ENCODE measurements around the gene JAML. TPM values are rescaled to one million over a fixed set of nuclear protein-coding genes. Genes with fewer than 3 reads are reported as not detected.
"Not testable (repeated sequence)": the region's sequence is repeated elsewhere in the genome, so short reads cannot be mapped to it uniquely, and the experiment has no call there.

JAML gene
- total RNA-seq, 4 donors from 2014 or later = 2.2 to 3.1 (median 2.6) TPM

DNA sequence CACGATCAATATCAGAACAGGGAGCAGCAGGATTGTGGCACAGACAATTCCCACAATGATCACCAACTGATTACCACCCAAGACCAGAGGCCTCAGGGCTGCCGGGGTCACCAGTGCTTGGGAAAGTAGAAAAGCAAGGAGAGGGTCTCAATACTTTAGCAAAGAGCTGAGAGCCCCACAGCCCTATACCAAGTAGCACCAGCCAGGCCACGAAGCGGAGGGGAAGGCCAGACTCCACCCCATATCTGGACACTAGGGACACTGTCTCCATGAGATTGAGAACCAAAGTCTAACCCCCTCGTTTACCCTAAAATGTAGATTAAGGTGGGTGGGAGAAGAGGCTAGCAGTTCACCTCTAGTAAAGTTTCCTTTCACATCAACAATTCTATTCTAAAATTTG lies 24.3 kb downstream of the JAML start:
- no peak for DNase-seq
- no peak for TF ChIP-seq POLR2A (IDR thresholded peaks at IDR 0.05)
- TF ChIP-seq CTCF (IDR thresholded peaks at IDR 0.05) = no peak
- H3K27ac ChIP-seq = no peak overlapping the region
- H3K27me3 ChIP-seq = no peaks in the 10 kb centered on the region
- H3K4me1 ChIP-seq = peaks cover 0 to 8% of the 10 kb centered on the region in 2 donors
- H3K36me3 ChIP-seq = no peaks in the 10 kb centered on the region
- 87 to 88% methylated on average over 5 of the region's 5 CpGs for WGBS, 2 donors
- no peak overlapping the region for H3K4me3 ChIP-seq (replicated peaks in 1 of 3)
- intact Hi-C loops (cut with DNase I) = loop anchor here (5.0 kb wide), 1 partner anchor 147 kb away; no protein-coding TSS in a partner anchor
- H3K9me3 ChIP-seq = no peaks in the 10 kb centered on the region

DNA sequence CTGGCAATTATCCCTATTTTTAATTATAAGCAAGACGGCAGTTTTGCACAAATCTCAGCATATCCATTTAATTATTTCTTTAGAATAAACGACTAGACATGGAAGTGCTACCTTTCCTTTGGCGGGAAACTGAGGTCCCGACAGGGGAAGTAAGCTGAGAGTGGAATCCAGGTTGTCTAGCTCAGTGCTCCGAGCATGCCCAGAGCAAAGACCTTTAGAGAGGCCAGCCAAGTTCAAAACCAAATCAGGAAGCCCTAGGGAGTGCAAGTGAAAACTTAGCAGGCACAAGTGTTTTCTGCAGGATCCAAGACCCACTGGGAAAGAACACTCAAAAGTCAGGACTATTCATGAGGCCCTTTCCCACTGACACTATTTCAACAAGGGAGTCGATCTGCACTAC lies 25.7 kb downstream of the JAML start:
- H3K27me3 ChIP-seq = no peaks in the 10 kb centered on the region
- WGBS, 2 donors = 51 to 63% methylated on average over 6 of the region's 6 CpGs
- H3K9me3 ChIP-seq = no peaks in the 10 kb centered on the region
- intact Hi-C loops (cut with DNase I) = no loop called here
- no peaks in the 10 kb centered on the region for H3K36me3 ChIP-seq
- peaks cover 0 to 8% of the 10 kb centered on the region in 2 donors for H3K4me1 ChIP-seq
- TF ChIP-seq POLR2A (IDR thresholded peaks at IDR 0.05) = no peak
- H3K4me3 ChIP-seq (replicated peaks in 1 of 3) = no peak overlapping the region
- DNase-seq = no peak
- H3K27ac ChIP-seq = no peak overlapping the region

GRCh38 chr11:118198370-118198769 lies 26.4 kb downstream of the JAML start:
- intact Hi-C loops (cut with DNase I) = no loop called here
- Histone ChIP-seq H3K27me3 (no peaks in the 10 kb centered on the region), H3K36me3 (no peaks in the 10 kb centered on the region), H3K4me3 (replicated peaks in 1 of 3) (no peak overlapping the region), H3K27ac (no peak overlapping the region), H3K9me3 (no peaks in the 10 kb centered on the region), H3K4me1 (peaks cover 0 to 8% of the 10 kb centered on the region in 2 donors)
- peak; percentile 78 to 80 for DNase-seq
- 1 to 3% methylated on average over 8 to 9 of the region's 9 CpGs for WGBS, 2 donors
- peak; percentile 50 to 94 (median 82) for TF ChIP-seq CTCF (IDR thresholded peaks at IDR 0.05)
- TF ChIP-seq POLR2A (IDR thresholded peaks at IDR 0.05) = no peak

DNA sequence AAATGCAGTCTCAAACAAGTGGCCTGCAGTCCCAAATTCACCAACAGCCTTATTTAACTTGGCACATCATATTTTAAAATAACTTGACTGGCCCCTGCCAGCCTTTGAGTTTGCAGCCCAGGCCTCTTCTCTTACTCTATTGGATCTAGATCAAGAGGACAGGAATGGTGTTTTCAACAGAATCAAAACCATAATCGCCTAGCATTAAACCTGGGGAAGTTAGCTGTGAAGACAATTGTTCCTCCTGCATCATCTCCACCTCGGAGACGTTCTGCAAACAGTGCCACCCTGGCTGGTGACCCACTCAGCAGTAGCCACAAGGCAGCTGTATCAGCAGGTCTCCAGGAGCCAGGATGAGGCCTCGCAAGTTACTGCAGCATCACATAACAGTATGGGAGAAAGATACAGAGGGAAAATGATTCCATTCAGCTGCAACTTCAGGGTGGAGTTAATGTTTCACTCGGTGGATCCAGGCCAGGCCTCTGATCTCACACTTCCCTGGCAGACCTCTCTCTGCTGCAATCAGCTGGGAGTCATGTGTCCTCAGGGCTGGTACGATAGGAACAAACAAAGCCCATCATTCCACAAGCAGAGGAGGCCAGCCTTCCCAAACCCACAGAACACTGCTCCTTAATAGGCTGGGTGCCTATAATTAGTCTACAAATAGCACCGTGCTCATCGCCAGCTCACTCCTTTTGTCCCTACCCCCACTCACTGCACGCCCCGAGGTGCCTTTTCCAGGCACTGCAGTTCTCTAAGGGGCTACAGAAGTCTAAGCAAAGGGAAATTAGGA lies 29.8 kb downstream of the JAML start:
- WGBS, 2 donors = 52 to 72% methylated on average over 10 of the region's 10 CpGs
- peak; percentile 14 to 15 for DNase-seq
- Histone ChIP-seq H3K4me1 (peaks cover 0 to 8% of the 10 kb centered on the region in 2 donors), H3K36me3 (no peaks in the 10 kb centered on the region), H3K27me3 (no peaks in the 10 kb centered on the region), H3K9me3 (no peaks in the 10 kb centered on the region), H3K27ac (no peak overlapping the region), H3K4me3 (replicated peaks in 1 of 3) (no peak overlapping the region)
- intact Hi-C loops (cut with DNase I) = no loop called here
- TF ChIP-seq CTCF (IDR thresholded peaks at IDR 0.05) = no peak
- no peak for TF ChIP-seq POLR2A (IDR thresholded peaks at IDR 0.05)

DNA sequence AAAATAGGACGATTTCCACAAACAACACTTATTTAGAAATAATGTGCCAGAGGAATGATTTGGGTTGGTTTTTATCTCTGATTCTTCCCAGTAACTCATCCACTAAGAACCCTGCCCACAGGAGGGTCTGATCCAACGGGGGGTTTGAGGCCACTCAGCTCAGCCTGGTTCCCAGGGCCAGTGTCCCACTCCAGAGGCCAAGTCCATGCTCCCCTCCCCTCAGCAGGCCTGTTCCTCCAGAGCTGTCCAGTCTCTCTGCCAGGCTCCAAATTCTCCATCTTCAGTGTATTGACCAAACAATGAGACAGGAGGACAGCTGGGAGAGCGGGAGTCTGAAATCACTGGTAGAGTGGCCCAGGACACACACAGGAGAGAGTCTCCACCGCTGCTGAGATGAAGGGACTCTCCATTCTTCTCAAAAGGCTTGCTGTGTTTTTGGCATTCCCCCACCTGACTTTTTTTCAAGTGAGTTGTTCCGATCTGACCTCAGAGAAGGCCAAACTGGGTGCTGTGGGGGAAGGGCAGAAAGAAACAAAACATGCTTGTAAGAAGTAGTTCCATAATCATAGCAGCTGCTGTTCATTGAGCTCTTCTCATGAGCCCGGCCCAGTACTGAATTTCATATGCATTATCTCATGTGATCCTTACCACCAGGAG lies 30.8 kb downstream of the JAML start:
- H3K36me3 ChIP-seq = no peaks in the 10 kb centered on the region
- DNase-seq = no peak
- intact Hi-C loops (cut with DNase I) = no loop called here
- 78 to 81% methylated on average over 6 of the region's 6 CpGs for WGBS, 2 donors
- peaks cover 0 to 5% of the 10 kb centered on the region in 2 donors for H3K4me1 ChIP-seq
- no peaks in the 10 kb centered on the region for H3K27me3 ChIP-seq
- H3K4me3 ChIP-seq (replicated peaks in 1 of 3) = no peak overlapping the region
- no peaks in the 10 kb centered on the region for H3K9me3 ChIP-seq
- no peak overlapping the region for H3K27ac ChIP-seq
- TF ChIP-seq POLR2A (IDR thresholded peaks at IDR 0.05) (no peak), CTCF (IDR thresholded peaks at IDR 0.05) (no peak)

- intact Hi-C loops (cut with DNase I); H3K4me1 ChIP-seq; H3K9me3 ChIP-seq; H3K4me3 ChIP-seq (replicated peaks in 1 of 3); H3K27ac ChIP-seq; H3K27me3 ChIP-seq; H3K36me3 ChIP-seq; DNase-seq: not testable (repeated sequence)
- WGBS, 2 donors = 91 to 93% methylated on average over 5 of the region's 5 CpGs
These were observed 32.0 kb downstream of the JAML start for GRCh38 chr11:118192817-118193216.

DNA sequence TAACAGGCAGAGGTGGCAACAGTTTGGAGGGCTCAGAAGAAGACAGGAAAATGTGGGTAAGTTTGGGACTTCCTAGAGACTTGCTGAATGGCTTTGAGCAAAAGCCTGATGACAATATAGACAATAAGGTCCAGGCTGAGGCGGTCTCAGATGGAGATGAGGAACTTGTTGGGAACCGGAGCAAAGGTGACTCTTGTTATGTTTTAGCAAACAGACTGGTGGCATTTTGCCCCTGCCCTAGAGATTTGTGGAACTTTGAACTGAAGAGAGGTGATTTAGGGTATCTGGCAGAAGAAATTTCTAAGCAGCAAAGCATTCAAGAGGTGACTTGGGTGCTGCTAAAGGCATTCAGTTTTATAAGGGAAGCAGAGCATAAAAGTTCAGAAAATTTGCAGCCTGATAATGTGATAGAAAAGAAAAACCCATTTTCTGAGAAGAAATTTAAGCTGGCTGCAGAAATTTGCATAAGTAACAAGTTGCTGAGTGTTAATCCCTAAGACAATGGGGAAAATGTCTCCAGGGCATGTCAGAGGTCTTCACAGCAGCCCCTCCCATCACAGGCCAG lies 33.8 kb downstream of the JAML start:
- intact Hi-C loops (cut with DNase I); H3K4me3 ChIP-seq (replicated peaks in 1 of 3); H3K27me3 ChIP-seq; H3K4me1 ChIP-seq; H3K9me3 ChIP-seq; H3K27ac ChIP-seq; H3K36me3 ChIP-seq; DNase-seq: not testable (repeated sequence)
- 83 to 93% methylated on average over 2 of the region's 2 CpGs for WGBS, 2 donors
